ENCODE results near the gene PITPNM3.
"Not testable (repeated sequence)": the region's sequence is repeated elsewhere in the genome, so short reads cannot be mapped to it uniquely, and the experiment has no call there.

The PITPNM3 gene

GRCh38 chr17:6501359-6501758, 55.0 kb downstream of the PITPNM3 start:
- no peak for DNase-seq (ENCODE audit: low spot score)

GRCh38 chr17:6498901-6499540, 57.3 kb downstream of the PITPNM3 start:
- no peak for DNase-seq (ENCODE audit: low spot score)

GRCh38 chr17:6498356-6498755, 58.0 kb downstream of the PITPNM3 start:
- DNase-seq (ENCODE audit: low spot score), result no peak

- no peak for DNase-seq (ENCODE audit: low spot score)
Measured at GRCh38 chr17:6497496-6498221, 58.7 kb downstream of the PITPNM3 start.

GRCh38 chr17:6496640-6497441, 59.5 kb downstream of the PITPNM3 start:
- DNase-seq (ENCODE audit: low spot score), result no peak

GRCh38 chr17:6496116-6496481, 60.3 kb downstream of the PITPNM3 start:
- DNase-seq (ENCODE audit: low spot score), result no peak

- DNase-seq (ENCODE audit: low spot score), result no peak
Measured at GRCh38 chr17:6495450-6496115, 60.8 kb downstream of the PITPNM3 start.

- DNase-seq (ENCODE audit: low spot score), result no peak
Measured at GRCh38 chr17:6494239-6494941, 62.0 kb downstream of the PITPNM3 start.

- no peak for DNase-seq (ENCODE audit: low spot score)
Measured at GRCh38 chr17:6492892-6493674, 63.3 kb downstream of the PITPNM3 start.

GRCh38 chr17:6491071-6491700, 65.2 kb downstream of the PITPNM3 start:
- no peak for DNase-seq (ENCODE audit: low spot score)

GRCh38 chr17:6489016-6489550, 67.3 kb downstream of the PITPNM3 start:
- no peak for DNase-seq (ENCODE audit: low spot score)

- no peak for DNase-seq (ENCODE audit: low spot score)
Measured at GRCh38 chr17:6488008-6488539, 68.3 kb downstream of the PITPNM3 start.

- DNase-seq (ENCODE audit: low spot score), result no peak
Measured at GRCh38 chr17:6487251-6488007, 68.9 kb downstream of the PITPNM3 start.

- DNase-seq (ENCODE audit: low spot score), result no peak
Measured at GRCh38 chr17:6485646-6486412, 70.5 kb downstream of the PITPNM3 start.

GRCh38 chr17:6483507-6483906, 72.8 kb downstream of the PITPNM3 start:
- DNase-seq (ENCODE audit: low spot score), result no peak

GRCh38 chr17:6482796-6483195, 73.6 kb downstream of the PITPNM3 start:
- DNase-seq (ENCODE audit: low spot score), result not testable (repeated sequence)

GRCh38 chr17:6482105-6482455, 74.3 kb downstream of the PITPNM3 start:
- no peak for DNase-seq (ENCODE audit: low spot score)

- no peak for DNase-seq (ENCODE audit: low spot score)
Measured at GRCh38 chr17:6480303-6480675, 76.1 kb downstream of the PITPNM3 start.
